Measurements from ENCODE around the gene ATE1.
A peak's percentile ranks its signal among the peaks of the same experiment; 100 is the strongest.
"Not testable (repeated sequence)": the region's sequence is repeated elsewhere in the genome, so short reads cannot be mapped to it uniquely, and the experiment has no call there.

Gene ATE1

DNA sequence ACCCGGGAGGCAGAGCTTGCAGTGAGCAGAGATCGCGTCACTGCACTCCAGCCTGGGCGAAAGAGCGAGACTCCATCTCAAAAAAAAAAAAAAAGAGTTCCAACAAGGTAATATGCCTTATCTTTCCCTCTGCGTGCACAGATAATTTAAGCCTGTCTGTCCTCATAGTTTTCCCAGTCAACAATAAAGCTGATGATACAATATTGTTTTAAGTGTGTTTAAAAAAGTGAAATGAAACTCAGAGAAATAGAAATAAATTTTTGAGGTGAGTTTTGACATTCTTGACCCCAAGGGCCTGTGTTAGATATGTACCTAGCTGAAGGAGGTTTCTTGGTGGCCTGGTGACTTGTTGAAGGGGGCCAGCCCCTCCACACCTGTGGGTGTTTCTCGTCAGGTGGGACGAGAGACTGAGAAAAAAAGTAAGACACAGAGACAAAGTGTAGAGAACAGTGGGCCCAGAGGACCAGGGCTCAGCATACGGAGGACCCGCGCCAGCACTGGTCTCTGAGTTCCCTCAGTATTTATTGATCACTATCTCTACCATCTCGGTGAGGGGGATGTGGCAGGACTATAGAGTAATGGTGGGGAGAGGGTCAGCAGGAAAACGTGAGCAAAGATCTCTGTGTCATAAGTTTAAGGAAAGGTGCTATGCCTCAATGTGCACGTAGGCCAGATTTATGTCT, 1.9 kb upstream of the ATE1 start:
- not testable (repeated sequence) for DNase-seq

DNA sequence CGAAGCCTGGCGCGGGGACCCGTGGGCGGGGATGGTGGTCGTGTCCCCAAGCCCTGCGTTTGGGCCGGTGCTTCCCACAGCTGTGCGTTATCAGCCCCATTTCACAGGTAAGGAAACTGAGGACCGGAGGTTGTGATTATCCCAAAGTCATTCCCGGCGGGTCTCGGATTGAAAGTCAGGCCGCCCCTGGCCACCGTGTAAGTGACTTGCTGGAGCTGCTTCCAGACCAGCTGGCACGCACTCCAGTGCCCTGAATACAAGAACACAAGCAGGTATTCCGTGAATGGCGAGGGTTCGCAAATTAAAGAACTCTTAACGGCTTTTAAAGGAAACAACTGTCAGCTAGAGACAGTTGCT, 675 bp upstream of the ATE1 start:
- no peak for DNase-seq

DNA sequence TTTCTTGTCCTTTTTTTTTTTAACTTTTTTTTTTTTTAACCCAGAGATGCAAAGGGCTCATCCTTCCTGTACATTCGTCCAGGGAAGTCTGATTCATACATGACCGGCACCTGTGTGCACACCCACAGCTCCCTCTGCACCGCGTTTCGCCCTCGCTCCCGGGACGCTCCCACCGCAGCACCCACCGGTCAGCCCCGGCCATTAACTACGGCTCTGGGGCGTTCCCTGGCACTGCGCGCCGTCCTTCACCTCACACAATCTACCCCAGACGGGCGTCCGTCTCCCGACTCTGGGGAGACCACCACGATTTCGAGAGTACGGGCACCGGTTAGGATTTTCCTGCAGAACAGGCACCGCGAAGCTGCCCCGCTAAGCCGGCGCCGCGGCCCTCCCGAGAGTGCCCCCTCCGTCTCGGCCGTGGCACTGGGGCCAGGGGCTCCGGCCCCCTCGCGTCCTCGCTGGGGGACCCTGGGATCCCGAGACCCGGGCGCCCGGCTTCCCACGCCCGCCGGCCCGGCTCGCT, 452 bp downstream of the ATE1 start:
- peak; percentile 63 for DNase-seq

DNA sequence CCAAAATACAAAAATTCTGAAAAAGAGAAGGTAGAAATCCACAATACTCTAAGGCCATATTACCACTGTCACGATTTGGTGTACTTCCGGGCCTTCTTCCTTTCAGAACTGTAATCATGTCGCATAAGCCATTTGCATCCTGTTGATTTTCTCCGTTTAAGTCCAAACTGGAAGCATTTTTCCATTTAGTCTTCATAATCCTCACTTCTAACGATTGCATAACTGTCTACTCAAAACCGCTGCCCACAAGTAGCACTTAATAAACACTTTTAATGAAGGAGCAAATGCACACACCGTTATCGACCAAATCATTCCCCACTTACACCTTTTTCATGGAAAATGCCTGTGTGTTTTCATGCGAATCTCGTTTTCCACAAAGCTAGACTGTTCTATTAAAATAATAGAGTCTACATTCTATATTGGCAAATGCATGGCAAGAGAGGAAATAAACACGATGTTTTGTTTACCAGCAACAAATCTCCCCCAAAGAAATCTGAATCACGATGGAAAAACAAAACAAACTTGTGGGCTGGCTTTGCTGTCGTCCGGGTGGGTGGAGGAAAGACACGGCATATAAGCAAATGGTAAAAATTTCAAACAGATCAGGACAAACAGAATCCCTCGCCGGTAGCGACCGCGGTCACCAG, 1.0 kb downstream of the ATE1 start:
- no peak for DNase-seq

DNA sequence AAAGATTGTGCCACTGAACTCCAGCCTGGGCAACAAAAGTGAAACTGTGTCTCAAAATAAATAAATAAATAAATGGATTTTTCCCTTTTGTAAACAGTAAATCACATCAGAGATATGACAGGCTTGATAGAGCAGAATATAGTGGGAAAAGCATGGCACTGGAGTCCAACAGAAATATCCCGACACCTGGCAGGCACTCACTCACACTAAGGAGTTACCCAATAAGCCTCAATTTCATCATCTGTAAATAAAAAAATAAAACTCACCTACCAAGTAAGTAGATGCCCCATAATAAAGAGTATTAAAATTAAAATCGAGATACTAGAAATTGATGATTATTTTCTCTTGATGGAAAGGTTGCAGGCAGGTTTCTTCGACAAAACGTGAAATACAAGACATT, 1.7 kb downstream of the ATE1 start:
- DNase-seq: no peak

DNA sequence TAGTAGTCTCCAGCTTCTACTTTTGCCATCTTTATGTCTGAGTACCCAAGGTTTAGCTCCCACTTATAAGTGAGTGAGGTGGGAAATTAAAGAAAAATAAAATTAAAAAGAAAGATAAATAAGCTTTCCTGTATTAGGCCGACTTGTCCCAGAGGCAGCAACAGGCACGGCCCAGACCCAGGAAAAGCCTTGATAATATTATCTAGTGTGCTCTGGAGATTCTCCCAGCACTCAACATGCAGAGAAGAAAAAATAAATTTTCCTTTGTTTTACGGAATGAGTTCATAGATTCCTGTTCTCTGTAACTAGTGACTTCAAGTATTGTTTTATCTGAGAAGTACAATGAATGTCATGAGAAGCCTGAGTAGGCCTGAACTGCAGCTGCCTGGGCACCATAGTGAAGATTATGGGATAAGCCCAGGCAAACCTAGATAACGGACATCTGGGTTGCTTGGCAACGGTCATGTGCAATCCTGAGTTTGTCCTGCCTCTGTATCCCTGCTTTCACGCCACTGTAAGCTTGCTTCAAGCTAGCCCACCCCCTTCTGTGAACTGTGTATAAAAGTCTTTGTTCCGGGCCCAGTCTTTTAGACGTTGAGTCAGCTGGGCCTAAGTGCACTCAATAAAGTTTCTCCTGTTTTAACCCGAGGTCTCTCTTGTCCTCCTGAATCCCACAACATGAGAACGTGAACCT, 6.4 kb downstream of the ATE1 start:
- no peak for DNase-seq

DNA sequence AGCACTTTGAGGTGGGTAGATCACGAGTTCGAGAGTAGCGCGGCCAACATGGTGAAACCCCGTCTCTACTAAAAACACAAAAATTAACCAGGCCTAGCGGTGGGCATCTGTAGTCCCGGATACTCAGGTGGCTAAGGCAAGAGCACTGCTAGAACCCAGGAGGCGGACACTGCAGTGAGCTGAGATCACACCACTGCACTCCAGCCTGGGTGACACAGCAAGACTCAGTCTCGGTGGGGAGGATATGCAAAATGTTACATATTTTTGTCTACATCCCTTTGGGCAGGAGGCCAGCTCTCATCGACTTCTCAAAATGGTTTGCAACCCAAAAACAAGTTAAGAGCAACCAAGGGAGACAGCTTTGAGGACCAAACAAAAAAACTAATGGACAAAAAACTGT, 8.2 kb downstream of the ATE1 start:
- no peak for DNase-seq

DNA sequence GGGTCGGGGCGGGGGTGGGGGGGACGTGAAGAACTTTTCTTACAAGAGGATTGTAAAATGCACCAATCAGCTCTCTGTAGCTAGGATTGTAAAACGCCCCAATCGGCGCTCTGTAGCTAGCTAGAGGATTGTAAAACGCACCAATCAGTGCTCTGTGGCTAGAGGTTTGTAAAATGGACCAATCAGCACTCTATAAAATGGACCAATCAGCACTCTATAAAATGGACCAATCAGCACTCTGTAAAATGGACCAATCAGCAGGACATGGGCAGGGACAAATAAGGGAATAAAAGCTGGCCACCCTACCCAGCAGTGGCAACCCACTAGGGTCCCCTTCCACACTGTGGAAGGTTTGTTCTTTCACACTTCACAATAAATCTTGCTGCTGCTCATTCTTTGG, 9.0 kb downstream of the ATE1 start:
- DNase-seq: not testable (repeated sequence)

DNA sequence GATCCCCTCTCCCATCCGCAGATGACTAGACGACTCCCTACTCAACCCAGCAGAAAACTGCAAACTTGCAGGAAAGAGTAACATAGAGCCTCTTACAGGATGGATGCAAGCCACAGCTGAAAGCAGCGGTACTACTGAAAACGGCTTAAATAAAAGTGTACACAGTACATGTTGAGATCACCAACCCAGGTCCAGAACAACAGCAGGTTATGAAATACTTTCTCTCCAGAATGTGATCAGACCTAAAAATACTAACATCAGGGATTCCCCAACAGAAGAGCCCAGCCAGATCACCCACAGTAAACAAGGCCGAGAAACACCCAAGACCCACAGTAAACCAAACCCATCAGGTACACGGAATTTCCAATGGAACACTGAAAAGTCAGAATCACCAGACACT, 13.2 kb downstream of the ATE1 start:
- no peak for DNase-seq

DNA sequence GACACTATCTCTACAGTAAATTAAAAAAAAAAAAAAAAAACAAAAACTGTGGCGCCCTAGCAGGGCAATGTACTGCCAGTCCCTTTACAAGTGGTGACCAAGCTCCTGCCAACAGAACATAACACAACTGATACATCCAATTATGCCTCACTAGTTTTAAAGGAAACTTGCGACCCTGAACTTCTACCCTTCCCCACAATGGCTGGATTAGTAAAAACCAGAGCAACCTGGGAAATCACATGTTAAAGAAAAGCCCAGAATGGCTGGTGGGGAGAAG, 16.5 kb downstream of the ATE1 start:
- no peak for DNase-seq

DNA sequence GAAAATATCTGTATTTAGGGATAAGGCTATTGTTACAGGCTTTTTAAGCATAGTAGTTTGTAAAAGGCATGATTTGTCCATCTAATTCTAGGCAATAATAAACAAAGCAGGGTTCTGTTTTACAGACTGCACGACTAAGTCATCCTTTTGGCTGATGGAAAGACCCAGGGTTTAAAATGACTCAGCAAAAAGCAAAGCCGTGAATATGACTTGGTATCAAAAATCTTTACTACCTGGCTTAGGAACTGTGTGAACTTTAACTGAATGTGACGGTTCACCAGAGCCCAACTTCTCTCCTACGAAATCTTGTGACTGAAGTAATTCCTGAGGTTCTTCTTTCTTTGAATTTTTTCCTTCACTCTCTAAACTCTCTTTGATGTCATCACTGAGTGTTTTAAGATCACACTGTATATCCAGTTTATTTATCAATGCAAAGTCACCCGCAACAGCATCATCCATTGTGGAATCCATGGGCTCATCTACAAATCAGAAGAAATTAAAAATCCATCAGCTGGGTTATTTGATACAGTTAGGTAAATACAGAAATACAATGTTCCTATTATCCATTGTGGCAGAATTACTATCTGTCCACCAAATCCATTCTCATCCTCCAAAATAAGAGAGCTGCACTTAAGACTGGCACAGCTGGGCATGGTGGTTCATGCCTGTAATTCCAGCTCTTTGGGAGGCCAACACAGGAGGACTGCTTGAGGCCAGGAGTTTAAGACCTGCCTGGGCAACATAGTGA, 17.0 kb downstream of the ATE1 start:
- no peak for DNase-seq

DNA sequence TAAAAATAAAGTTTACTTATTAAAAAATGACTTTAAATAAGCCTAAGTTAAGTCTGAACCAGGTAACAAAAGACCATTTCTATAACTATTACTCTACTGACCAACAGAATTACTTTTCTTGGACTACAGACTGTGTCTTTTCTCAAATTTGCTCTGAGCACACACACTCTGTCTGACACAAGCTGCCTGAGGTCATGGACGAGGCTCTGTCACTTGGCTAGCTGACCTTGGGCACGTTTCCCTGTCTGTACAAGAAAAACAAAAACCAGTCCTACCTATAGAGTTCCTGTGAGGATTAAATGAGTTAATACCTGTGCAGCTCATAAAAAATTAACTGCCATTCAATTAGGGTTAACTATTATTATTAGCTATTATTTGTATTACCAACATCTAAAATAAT, 22.9 kb downstream of the ATE1 start:
- DNase-seq: no peak

DNA sequence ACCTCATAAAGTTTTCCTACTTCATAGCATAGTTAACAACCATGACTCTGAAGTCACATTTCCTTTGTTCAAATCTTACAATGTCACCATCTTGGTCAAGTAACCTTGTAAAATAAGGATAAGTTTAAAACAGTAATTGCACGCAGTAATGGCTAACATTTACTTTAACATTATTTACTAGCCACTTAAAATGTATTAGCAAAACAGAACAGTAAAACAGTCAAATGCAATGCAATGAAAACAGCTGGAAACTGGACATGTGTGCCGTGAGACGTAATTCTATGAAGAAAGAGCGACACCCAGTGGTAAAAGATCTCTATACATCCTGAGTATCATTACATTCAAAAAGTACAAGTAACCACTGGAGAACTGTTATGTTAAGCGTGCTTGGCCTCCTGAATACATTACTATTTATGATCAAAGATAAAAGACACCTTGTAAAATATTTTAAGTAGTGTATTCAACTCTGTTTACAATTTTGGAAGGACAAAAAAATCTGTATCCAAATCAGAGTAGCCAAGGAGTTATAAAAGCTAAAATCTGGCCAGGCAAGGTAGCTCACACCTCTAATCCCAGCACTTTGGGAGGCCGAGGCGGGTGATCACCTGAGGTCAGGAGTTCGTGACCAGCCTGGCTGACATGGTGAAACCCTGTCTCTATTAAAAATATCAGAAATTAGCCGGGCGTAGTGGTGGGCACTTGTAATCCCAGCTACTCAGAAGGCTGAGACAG, 27.2 kb downstream of the ATE1 start:
- DNase-seq: no peak

DNA sequence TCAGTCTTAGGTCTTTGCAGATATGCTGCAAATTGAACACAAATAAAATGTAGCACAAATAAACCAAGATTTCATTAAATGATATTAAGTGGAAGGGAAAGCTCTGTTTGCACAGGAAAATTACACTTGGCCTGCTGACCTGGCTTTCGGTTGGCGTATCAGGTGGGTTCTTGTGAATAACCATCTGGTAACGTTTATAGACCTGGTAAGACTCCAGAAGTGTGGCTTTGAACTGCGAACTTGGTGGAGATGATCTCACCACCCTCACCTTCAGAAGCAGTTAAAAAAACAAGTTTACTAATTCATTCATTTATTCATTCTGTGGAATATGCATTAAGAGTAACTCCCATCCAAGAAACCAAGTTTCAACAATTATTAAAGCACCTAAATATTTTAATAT, 28.1 kb downstream of the ATE1 start:
- no peak for DNase-seq

DNA sequence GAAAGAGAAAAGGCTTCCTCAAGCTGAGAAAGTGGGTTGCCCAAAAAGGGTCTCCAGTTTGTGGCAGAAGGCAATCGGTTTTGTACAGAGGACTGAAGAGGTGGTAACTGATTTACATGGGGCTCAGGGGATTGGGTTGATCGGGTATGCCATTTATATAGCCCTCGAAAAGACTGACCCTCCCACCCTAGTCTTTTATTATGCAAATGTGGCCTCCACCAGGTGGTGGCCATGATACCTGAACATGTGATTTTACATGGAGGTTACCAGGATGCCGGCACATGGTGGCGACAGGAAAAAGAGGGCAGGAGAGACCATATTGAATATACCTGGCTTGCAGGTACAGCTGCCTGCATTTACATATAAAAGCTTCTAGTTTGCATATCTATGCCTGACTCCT, 36.7 kb downstream of the ATE1 start:
- DNase-seq: no peak

DNA sequence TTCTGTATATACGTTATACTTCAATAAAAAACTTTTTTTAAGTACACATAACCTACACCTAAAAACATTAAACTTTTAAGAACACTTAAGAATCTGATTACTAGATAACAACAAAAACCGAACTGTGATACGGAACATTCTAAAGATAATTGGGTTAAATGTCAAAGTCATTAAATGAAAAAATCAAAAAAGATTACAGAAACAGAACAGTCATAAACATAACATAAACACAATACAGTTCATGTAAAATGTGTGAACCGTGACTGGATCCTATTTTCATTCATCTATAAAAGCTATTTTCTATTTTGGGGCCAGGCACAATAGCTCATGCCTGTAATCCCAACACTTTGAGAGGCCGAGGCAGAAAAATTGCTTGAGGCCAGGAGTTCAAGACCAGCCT, 38.6 kb downstream of the ATE1 start:
- DNase-seq: no peak

DNA sequence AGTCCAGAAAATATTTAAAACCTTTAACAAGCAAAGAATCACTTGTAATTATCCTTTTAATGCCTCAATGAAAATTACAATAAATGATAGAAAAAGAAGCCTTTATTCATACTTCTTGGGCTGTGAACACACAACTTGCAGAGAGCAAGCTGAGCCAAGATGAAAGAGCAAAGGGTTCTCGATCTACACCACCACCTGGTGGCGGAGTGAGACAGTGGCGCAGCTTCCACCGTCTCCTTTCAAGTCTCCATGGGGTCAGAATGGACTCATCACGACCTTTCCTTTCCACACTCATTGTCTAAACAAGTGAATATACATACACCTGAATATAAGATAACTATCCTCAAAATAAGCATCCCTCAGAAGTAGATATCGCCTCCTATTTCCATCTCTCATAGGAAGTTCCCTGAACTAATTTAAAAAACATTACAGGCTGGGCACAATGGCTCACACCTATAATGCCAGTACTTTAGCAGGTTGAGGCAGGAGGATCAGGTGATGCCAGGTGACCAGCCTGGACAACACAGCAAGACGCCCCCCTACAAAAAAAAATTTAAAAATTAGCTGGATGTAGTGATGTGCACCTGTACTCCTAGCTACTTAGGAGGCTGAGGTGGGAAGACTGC, 40.7 kb downstream of the ATE1 start:
- peak; percentile 32 for DNase-seq

DNA sequence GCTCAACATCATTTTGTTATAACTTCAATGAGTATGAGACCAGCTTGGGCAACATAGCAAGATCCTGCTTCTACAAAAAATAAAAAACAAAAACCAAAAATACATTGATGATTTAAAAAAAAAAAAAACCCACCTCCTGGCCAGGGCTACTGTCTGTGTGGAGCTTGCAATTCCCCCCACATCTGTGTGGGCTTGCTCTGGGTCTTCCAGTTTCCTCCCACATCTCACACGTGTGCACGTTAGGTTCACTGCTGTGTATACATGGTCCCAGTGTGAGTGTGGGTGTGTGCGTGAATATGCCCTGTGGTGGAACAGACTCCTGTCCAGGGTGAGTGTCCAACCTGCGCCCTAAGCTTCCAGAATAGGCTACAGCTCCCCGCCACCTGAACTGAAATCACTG, 41.6 kb downstream of the ATE1 start:
- DNase-seq: no peak

DNA sequence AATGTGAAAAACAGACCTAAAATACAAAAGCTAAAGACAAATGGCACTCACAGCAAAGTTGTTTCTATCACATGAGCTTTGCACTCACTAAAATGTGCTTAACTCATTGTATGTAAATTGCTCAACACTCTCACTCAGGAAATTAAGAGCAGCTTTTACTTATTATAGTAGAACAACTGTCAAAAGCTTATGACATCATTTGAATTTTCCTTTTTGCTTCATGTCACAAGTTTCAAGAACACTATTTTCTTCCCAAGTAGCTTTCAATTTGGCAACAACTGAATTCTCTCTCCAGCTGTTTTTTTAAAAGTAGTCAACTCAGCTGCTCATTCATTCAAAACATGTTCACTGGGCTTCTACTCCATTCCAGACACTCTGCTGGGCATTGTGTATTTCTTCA, 46.9 kb downstream of the ATE1 start:
- no peak for DNase-seq

DNA sequence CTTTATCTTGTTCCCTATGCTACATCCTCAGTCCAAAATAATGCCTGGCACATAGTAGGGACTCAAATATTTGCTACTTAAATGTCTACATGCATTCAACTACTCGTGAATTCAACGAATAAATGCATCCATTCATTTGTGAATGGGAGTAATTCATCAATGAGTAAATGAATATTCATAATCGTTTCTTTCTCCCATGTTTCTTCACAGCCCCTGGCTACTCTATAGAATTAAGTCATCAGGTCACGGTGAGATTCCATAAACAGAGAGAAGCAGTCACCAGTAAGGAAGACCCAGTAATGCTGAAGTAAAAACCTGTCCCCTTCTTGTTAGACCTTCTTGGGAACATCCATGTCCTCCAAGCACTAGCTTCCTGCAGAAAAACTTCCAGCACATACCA, 48.4 kb downstream of the ATE1 start:
- no peak for DNase-seq

DNA sequence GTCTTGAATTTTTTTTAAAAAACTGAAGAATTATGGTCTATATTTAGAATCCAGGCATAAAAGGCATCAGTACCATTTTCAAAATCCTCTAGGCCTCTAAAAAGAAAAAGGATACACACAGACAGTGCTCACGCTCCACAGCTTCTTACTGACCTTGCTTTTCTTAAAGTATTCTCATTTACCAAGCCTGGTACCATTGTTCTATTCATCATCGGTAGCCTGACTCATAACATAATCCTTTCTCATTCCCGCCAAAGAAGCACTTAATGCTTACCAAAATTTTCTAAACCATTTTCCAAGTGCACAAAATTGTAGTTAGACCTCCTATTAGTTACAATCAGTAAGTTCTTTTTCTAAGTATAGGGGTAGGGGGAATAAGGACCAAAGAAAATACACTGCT, 54.6 kb downstream of the ATE1 start:
- DNase-seq: no peak

DNA sequence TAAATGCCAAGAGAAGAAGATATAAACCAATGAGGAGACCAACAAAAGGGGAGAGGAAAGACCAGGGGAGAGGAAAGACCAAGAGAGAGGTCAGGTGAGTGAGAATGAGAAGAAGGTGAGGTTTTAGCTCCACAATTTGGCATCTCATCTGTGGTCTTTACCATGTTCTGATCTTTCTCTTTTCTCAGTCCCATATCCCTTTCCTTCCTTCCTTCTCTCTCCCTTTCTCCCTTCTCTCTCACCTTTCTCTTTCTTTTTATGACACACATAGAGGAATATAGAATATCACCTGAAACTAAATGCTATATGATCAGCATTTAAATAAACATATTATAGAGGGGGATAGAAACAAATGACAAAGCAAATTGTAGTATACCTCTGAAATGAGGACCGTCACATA, 57.4 kb downstream of the ATE1 start:
- no peak for DNase-seq

DNA sequence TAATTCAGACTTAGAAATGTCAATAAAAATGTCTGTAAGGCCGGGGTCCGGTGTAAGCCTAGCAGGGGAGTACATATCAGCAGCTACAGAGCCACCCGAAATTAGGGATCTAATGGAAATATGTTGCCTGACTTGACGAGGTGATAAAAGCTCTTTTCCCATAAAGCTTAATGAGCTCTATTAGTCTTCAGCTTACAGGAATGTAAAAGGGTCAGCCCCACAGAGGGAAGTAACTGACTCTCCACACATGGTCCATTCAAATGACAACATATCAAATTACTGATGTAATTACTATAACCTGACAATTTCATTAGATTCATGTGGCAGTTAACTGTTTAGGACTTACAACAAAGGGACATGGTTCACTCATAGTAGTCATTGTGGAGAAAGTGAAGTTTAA, 62.3 kb downstream of the ATE1 start:
- DNase-seq: no peak
